ENCODE measurements around the gene IL23R. TPM values are rescaled to one million over a fixed set of nuclear protein-coding genes. Genes with fewer than 3 reads are reported as not detected.

The IL23R gene
- polyA plus RNA-seq, 6 donors from 2014 or later: not detected

DNA sequence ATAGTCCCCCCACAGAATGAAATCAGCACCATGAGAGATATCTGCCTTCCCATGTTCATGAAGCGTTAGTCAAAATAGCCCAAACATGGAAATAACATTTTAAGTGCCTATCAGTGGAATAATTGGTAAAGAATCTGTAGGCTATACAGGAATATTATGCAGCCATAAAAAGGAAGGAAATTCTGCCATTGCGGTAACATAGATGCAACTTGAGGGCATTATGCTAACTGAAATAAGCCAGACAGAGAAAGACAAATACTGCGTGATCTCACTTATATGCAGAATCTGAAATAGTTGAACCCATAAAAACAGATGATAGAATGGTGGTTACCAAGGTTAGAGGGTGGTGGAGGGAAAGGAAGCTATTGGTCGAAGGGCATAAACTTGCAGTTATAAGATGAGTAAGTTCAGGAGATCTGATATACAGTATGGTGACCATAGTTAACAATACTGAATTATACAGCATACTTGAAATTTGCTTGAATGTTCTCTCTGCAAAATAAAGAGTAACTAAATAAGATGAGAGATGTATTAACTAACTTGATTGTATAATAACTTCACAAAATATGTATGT, 699 bp upstream of the IL23R start:
- Mint-ChIP-seq H3K27ac (no peak overlapping the region), H3K36me3 (peaks cover 0 to 5% of the 10 kb centered on the region in 2 donors), H3K4me1 (no peaks in the 10 kb centered on the region), H3K27me3 (peaks cover 0 to 4% (median 0%) of the 10 kb centered on the region in 3 donors), H3K4me3 (no peak overlapping the region), H3K9me3 (peaks cover 0 to 10% (median 0%) of the 10 kb centered on the region in 7 donors)
- DNase-seq (no peak), ATAC-seq (ENCODE audit: low read depth in 2 of 2) (no peak)

- H3K4me3 Mint-ChIP-seq: no peak overlapping the region
- no peak for ATAC-seq (ENCODE audit: low read depth in 2 of 2)
- no peaks in the 10 kb centered on the region for H3K4me1 Mint-ChIP-seq
- peaks cover 0 to 10% (median 0%) of the 10 kb centered on the region in 7 donors for H3K9me3 Mint-ChIP-seq
- H3K27ac Mint-ChIP-seq: no peak overlapping the region
- no peak for DNase-seq
- H3K36me3 Mint-ChIP-seq: peaks cover 0 to 5% of the 10 kb centered on the region in 2 donors
- H3K27me3 Mint-ChIP-seq: peaks cover 0 to 3% (median 0%) of the 10 kb centered on the region in 3 donors
Measured at GRCh38 chr1:67169496-67169895, 3.2 kb downstream of the IL23R start.

GRCh38 chr1:67169932-67170331, 3.7 kb downstream of the IL23R start:
- H3K27me3 Mint-ChIP-seq: no peaks in the 10 kb centered on the region
- no peak for DNase-seq
- H3K27ac Mint-ChIP-seq: no peak overlapping the region
- no peaks in the 10 kb centered on the region for H3K4me1 Mint-ChIP-seq
- H3K9me3 Mint-ChIP-seq: peaks cover 0 to 8% (median 0%) of the 10 kb centered on the region in 7 donors
- H3K4me3 Mint-ChIP-seq: no peak overlapping the region
- no peak for ATAC-seq (ENCODE audit: low read depth in 2 of 2)
- peaks cover 0 to 5% of the 10 kb centered on the region in 2 donors for H3K36me3 Mint-ChIP-seq

DNA sequence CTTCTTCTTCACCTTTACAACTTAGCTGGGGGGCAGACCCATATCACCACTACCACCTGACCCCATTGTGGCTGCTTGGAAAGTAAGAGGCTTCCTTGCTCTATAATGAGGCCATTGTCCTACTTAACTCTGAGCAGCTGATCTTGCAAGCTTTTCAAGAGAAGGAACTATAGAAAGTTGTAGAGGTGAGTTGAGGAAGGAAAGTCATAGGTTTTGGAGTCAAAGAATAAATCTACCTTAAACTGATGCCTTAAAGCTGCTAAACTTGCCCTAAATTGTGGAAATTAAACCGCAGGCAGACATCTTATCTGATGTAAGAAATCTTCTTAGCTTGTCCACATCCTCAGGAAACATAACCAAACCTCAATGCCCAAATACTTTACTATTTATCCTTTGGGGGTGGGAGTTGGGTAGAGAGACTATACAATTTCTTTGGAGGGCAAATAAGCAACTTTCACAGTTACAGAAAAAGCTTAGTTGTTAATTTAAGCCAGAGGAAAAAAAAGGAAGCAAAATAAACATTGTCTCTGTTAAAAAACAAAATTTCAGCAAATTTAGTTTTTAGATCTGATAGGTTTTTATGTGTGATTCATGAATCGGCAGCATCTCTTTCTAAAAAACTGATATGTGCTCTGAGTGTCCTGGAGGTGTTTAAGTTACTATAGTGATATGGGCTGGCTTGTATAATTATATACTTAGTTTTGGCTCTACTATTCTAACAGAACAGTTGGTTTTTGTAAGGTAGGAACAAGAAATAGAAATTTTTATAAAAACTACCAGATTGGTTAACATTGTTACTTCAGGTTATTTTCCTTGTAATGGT, 4.7 kb downstream of the IL23R start:
- Mint-ChIP-seq H3K9me3 (no peaks in the 10 kb centered on the region), H3K27ac (no peak overlapping the region), H3K4me1 (no peaks in the 10 kb centered on the region), H3K4me3 (no peak overlapping the region), H3K36me3 (no peaks in the 10 kb centered on the region), H3K27me3 (peaks cover 0 to under 1% (median 0%) of the 10 kb centered on the region in 3 donors)
- no peak for DNase-seq
- no peak for ATAC-seq (ENCODE audit: low read depth in 2 of 2)

DNA sequence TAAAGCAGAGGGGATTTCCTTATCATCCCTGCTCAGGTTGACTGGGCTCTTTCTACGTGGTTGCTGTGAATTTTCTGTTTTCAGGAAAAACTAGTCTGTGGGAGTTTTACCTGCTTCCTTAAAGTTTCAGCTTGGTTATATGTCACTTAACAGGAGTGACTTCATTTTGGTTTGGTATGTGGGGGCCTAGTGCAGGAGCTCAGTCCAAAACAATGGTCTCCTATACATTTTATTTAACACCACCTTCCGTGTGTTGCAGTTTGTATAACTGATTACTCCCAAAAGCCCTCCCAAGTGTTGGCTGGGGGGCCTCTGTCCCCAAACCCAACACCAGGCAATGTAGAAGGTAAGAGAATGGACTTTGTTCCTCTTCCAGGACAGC, 5.3 kb downstream of the IL23R start:
- Mint-ChIP-seq H3K9me3 (no peaks in the 10 kb centered on the region), H3K4me1 (no peaks in the 10 kb centered on the region), H3K27me3 (peaks cover 0 to 3% (median 0%) of the 10 kb centered on the region in 3 donors), H3K36me3 (no peaks in the 10 kb centered on the region), H3K4me3 (no peak overlapping the region), H3K27ac (peak overlapping the region in 1 of 6 donors; percentile 69)
- DNase-seq: no peak
- no peak for ATAC-seq (ENCODE audit: low read depth in 2 of 2)

DNA sequence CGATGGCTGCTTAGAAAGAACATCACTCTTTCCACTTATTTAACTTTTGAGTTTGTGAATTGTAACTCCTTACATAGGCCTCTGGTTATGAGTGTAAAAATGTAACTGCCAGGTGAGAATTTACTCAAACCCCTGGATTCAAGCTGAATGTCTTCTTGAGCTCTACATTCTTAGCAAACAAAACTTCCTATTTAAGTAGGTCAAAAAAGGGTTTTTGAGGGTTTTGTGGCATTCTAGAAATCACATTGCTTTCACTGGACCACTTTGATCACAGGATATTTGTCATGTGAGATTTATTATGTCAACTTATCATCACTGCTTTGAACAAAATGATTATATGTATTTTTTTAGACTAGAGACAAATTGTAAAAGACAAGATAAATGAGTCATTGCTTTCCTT, 5.7 kb downstream of the IL23R start:
- Mint-ChIP-seq H3K9me3 (peaks cover 0 to under 1% (median 0%) of the 10 kb centered on the region in 7 donors), H3K4me3 (no peak overlapping the region)

DNA sequence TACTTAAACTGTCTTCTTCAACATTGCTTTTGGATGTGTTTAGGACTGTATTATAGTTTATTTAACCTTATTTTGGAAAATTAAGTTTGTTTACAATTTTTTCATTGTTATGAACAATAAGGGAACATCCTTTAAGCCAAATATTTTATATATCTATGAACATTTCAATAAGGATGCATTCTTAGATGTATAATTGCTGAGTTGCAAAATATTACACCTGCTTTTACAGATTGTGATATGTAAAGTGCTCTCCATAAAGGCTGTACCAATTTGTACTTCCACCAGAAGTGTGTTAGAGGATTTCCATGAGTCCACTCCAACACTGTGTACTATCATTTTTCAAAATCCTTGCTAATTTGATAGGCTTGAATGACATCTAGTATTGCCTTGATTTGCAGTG, 7.7 kb downstream of the IL23R start:
- H3K4me3 Mint-ChIP-seq: no peak overlapping the region
- no peaks in the 10 kb centered on the region for H3K36me3 Mint-ChIP-seq
- peaks cover 0 to 4% (median 0%) of the 10 kb centered on the region in 7 donors for H3K9me3 Mint-ChIP-seq
- peak overlapping the region in 1 of 6 donors; percentile 74 for H3K27ac Mint-ChIP-seq
- no peak for ATAC-seq (ENCODE audit: low read depth in 2 of 2)
- H3K4me1 Mint-ChIP-seq: no peaks in the 10 kb centered on the region
- no peak for DNase-seq
- peaks cover 0 to 3% (median 0%) of the 10 kb centered on the region in 3 donors for H3K27me3 Mint-ChIP-seq

More for the DNA sequence above, 5.7 kb downstream of the IL23R start:
- Mint-ChIP-seq H3K27me3 (peaks cover 0 to 3% (median 0%) of the 10 kb centered on the region in 3 donors), H3K27ac (no peak overlapping the region), H3K4me1 (no peaks in the 10 kb centered on the region), H3K36me3 (no peaks in the 10 kb centered on the region)
- no peak for DNase-seq
- no peak for ATAC-seq (ENCODE audit: low read depth in 2 of 2)

GRCh38 chr1:67174716-67175284, 8.5 kb downstream of the IL23R start:
- Mint-ChIP-seq H3K27ac (no peak overlapping the region), H3K27me3 (peaks cover 3 to 5% (median 3%) of the 10 kb centered on the region in 3 donors), H3K36me3 (no peaks in the 10 kb centered on the region), H3K4me3 (no peak overlapping the region), H3K4me1 (no peaks in the 10 kb centered on the region), H3K9me3 (peaks cover 0 to 4% (median 0%) of the 10 kb centered on the region in 7 donors)
- DNase-seq: no peak
- ATAC-seq (ENCODE audit: low read depth in 2 of 2): no peak

GRCh38 chr1:67175530-67176087, 9.4 kb downstream of the IL23R start:
- Mint-ChIP-seq H3K9me3 (peaks cover 0 to 4% (median 0%) of the 10 kb centered on the region in 7 donors), H3K4me1 (no peaks in the 10 kb centered on the region), H3K27ac (no peak overlapping the region), H3K36me3 (no peaks in the 10 kb centered on the region), H3K4me3 (no peak overlapping the region), H3K27me3 (peaks cover 3 to 7% (median 6%) of the 10 kb centered on the region in 3 donors)
- DNase-seq: no peak
- no peak for ATAC-seq (ENCODE audit: low read depth in 2 of 2)

DNA sequence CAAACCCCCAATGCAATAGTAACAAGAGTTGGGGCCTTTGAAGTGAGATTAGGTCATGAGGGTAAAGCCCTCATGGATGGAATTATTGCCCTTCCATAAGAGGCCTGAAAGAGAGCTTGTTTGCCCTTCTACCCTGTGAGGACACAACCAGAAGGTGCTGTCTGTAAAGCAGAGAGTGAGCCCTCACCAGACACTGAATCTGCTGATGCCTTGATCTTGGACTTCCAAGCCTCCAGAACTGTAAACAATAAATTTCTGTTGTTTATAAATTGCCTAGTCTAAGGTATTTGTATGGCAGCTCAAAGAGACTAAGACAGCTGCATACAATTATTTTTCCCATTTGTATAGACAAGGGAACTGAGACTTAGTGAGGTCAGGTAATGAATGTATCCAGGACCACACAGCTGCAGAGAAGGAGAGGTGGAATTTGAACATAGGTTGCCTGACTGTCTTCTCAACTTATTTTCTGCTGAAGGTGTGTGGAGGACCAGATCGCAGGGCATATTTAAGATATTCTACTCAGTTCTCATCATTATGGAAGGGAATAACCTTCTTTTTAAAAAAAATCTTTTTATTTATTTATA, 18.7 kb downstream of the IL23R start:
- DNase-seq (no peak), ATAC-seq (ENCODE audit: low read depth in 2 of 2) (no peak)
- Mint-ChIP-seq H3K4me1 (no peaks in the 10 kb centered on the region), H3K4me3 (no peak overlapping the region), H3K36me3 (no peaks in the 10 kb centered on the region), H3K9me3 (no peaks in the 10 kb centered on the region), H3K27ac (no peak overlapping the region), H3K27me3 (peaks cover 0 to 16% (median 3%) of the 10 kb centered on the region in 3 donors)

DNA sequence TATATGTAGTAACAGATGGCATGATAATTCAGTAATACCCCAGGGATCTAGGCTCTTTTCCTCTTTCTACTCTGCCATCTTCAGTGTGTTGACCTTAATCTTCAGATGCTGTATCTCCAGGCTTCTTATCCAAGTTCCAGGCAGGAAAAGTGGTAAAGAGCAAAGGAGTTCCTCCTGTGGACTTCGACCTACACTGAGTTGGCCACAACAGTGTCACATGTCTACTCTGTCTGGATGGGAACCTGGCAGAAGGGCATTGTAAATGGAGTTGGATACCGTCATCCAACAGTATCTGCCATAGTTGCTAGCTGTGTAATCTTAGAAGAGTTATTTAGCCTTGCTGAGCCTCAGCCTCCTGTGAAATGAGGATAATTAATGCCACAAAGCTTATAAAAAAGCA, 21.9 kb downstream of the IL23R start:
- no peak for ATAC-seq (ENCODE audit: low read depth in 2 of 2)
- no peak overlapping the region for H3K4me3 Mint-ChIP-seq
- H3K27me3 Mint-ChIP-seq: peaks cover 0 to 3% (median 0%) of the 10 kb centered on the region in 3 donors
- H3K4me1 Mint-ChIP-seq: no peaks in the 10 kb centered on the region
- H3K36me3 Mint-ChIP-seq: no peaks in the 10 kb centered on the region
- no peaks in the 10 kb centered on the region for H3K9me3 Mint-ChIP-seq
- no peak overlapping the region for H3K27ac Mint-ChIP-seq
- no peak for DNase-seq

- Mint-ChIP-seq H3K4me3 (no peak overlapping the region), H3K36me3 (no peaks in the 10 kb centered on the region), H3K27ac (no peak overlapping the region)
Measured at GRCh38 chr1:67189953-67190352, 23.7 kb downstream of the IL23R start.

DNA sequence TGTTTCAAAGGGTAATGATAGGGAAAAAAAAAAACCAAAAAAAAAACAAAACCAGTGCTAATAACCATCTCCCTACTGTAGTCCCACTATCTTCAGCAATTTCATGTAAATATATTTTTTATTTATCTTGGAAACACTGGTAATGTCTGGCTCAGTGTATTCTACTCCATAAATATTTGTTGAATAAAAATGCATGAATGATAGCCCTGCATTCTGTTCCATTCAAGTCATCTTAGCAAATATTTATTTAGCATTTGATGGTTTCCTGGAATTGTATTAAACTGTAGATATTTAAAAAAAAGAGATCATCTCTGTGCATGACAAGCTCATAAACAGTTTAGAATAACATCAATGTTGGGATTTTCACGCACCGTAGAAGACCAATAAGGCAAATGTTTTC, 24.2 kb downstream of the IL23R start:
- Mint-ChIP-seq H3K27me3 (peaks cover 0 to 3% (median 0%) of the 10 kb centered on the region in 3 donors), H3K4me1 (no peaks in the 10 kb centered on the region), H3K36me3 (no peaks in the 10 kb centered on the region), H3K27ac (no peak overlapping the region), H3K4me3 (no peak overlapping the region), H3K9me3 (no peaks in the 10 kb centered on the region)
- DNase-seq: no peak
- ATAC-seq (ENCODE audit: low read depth in 2 of 2): no peak

More at GRCh38 chr1:67189953-67190352, 23.7 kb downstream of the IL23R start:
- Mint-ChIP-seq H3K27me3 (peaks cover 0 to 3% (median 0%) of the 10 kb centered on the region in 3 donors), H3K4me1 (no peaks in the 10 kb centered on the region), H3K9me3 (no peaks in the 10 kb centered on the region)
- ATAC-seq (ENCODE audit: low read depth in 2 of 2) (no peak), DNase-seq (no peak)
